IPS-11a (cell line): ENCODE data around the gene CACNA1B.

Source experiments
- H3K4me3 ChIP-seq: one replicate; pipeline ENCODE4 v1.5.1; 2013; ENCODE audit warnings: low read depth, low read length, control low read depth

Gene CACNA1B

GRCh38 chr9:138050472-138051330 lies 173.1 kb downstream of the CACNA1B start:
- H3K4me3 ChIP-seq = no peak overlapping the region

DNA sequence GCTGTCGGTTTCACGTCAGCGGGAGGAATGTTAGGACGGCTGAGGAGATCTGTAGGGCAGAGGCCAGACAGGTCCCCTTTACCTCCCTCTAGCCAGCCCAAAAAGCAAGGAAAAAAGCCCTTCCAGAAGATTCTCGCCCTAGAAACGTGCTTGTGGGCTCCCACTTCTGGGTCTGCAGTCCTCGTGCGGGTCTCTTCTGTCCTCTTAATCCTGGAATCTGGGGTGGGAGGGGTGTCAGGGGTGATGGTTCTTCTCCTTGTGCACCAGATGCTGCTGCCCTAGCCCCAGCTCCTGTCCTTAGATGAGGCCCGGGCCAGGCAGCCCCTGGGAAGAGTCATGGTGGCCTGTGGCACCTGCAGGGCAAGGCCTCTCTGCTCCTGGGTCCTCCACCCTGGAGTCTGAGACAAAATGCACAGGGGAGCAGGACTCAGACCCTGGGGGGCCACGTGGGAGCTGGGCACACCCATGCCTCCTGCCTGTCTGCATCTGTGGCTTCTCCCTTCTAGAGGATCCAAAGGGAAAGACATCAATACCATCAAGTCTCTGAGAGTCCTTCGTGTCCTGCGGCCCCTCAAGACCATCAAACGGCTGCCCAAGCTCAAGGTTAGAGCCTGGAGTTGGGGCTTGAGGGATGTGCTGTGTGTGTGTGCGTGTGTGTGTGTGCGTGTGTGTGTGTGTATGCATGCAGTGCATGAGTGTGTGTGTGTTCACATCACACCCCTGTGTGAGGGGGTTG lies 174.2 kb downstream of the CACNA1B start:
- H3K4me3 ChIP-seq = no peak overlapping the region

DNA sequence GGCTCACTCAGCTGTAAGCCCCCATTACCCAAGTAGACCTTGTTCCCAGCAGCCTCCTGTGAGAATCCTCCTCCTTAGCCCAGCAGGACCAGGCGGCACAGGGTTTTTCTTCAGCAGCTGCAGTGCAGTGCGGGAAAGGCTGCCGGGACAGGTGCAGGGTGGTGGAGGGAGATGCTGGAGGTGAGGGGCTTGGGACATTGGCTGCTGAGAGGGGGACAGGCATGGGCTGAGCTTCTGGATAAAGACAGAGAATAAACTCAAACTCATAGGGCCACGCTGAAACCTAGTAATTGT lies 174.7 kb downstream of the CACNA1B start:
- no peak overlapping the region for H3K4me3 ChIP-seq

DNA sequence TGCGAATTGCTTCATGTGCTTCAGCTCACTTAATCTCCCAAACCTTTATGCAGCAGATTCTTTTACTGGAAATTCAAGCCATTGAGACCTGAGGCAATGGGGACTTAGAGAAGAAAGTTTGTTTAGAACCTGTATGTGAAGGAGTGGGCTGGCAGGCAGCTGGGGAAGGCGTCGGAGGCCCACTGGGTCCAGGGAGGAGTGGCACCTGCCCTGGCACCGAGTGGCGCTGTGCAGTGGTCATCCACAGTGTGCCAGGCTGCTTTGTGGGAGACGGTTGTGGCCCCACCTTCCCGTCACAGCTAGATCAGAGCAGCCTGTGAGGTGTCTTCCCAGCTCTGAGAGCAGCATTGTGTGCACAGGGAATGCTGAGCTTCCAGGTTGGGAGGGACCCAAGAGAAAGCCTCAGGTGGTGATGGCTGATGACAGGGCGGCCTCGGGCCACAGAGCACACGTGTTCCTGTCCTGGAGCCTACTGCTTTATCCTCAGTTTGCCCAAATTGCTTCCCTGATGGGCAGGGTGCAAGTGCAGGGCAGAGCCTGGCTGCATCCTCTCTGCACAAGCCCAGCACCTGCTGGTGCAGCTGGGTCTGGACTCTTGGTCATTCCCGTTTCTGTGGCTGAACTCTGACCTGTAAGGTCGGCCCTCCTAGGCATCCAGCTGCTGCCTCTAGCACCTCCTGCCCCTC lies 175.2 kb downstream of the CACNA1B start:
- no peak overlapping the region for H3K4me3 ChIP-seq

DNA sequence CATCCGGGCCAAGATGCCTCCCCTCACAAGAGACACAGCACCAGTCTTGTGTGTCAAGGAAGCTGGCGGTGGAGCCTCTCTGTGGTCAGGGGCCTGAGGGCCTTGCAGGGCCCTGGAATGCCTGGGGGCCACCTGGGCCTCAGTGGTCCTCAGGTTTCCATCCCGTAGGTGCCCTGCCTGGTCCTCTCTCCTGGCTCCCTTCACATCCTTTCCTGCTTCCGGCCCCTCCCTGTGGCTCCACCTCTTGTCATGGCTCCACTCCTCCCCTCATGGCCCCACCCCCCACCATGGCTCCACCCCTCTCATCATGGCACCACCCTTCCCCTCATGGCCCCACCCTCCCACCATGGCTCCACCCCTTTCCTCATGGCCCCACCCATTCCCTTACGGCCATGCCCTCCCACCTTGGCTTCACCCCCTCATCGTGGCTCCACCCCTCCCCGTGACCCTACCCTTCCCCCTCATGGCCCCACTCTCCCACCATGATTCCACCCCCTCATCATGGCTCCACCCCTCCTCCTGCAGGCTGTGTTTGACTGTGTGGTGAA lies 175.8 kb downstream of the CACNA1B start:
- H3K4me3 ChIP-seq = no peak overlapping the region

- H3K4me3 ChIP-seq = no peak overlapping the region
These were observed 176.6 kb downstream of the CACNA1B start for GRCh38 chr9:138053996-138054752.

DNA sequence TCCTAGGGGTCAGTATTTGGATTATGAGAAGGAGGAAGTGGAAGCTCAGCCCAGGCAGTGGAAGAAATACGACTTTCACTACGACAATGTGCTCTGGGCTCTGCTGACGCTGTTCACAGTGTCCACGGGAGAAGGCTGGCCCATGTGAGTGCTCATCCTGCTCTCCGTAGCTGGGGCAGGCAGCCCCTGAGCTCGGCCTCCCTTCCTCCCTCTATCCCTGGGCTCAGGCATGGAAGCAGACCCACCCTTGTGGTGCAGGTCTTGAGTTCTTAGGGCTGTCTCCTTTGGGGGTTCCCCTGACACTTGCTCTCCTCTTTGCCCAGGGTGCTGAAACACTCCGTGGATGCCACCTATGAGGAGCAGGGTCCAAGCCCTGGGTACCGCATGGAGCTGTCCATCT lies 180.1 kb downstream of the CACNA1B start:
- no peak overlapping the region for H3K4me3 ChIP-seq

GRCh38 chr9:138058181-138058580 lies 180.6 kb downstream of the CACNA1B start:
- H3K4me3 ChIP-seq = no peak overlapping the region

DNA sequence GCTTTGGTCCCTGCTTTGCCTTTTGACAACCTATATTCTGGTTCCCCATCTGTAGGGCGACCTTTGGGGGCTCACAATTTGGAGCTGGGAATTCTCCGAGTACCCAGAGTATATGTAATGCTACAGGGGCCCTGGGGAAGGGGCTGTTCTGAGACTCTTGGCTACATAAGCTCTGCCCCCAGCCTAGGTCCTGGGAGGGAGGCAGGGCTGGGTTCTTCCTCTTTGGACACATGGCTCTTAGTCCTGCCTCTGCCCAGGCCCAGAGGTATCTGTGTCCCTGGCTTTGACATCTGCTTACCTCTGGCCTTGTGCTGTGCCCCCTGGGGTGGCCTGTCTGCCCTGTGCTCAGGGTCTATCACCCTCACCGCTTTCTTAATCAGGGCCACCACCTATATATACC lies 181.6 kb downstream of the CACNA1B start:
- H3K4me3 ChIP-seq = no peak overlapping the region

GRCh38 chr9:138060365-138060764 lies 182.8 kb downstream of the CACNA1B start:
- no peak overlapping the region for H3K4me3 ChIP-seq

GRCh38 chr9:138060881-138061280 lies 183.3 kb downstream of the CACNA1B start:
- no peak overlapping the region for H3K4me3 ChIP-seq

GRCh38 chr9:138061631-138062030 lies 184.0 kb downstream of the CACNA1B start:
- no peak overlapping the region for H3K4me3 ChIP-seq

DNA sequence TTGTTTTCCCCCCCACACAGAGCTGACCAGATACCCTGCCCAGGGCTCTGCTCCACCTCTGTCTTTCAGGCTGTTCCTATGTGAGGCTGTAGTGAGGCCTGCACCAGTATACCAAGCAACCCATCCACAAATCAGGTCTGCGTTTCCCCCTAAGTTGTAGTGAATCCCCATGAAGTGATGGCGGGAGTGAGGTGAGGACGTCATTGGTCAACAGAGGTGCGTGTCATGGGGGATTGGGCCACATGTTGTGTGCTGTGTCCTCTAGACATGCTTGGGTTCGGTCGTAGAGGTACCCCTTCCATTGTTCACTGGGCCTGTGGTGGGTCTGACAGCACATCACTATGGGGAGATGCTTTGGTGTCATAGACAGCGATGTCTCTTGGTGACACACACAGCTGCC lies 184.6 kb downstream of the CACNA1B start:
- no peak overlapping the region for H3K4me3 ChIP-seq

- H3K4me3 ChIP-seq = no peak overlapping the region
These were observed 185.5 kb downstream of the CACNA1B start for GRCh38 chr9:138063033-138063432.

DNA sequence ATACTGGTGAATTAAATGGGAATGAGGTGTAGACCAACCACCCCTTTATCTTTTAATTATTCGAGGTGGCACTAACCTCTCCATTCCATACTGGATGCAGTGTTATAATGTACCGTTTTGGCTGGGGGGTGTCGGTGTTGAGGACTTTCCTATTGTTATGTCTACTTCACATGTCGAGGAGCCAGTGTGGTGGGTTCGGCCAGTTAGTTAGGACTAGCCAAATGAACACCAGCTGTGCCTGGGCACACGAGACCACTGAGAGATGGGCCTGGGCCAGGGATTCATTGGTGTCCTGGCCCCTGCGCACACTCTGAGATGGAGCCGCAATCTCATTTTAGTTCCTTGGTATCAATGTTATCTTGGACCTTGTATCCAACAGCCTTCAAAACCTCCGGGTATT lies 186.2 kb downstream of the CACNA1B start:
- no peak overlapping the region for H3K4me3 ChIP-seq

- H3K4me3 ChIP-seq = no peak overlapping the region
These were observed 187.0 kb downstream of the CACNA1B start for GRCh38 chr9:138064547-138064946.

GRCh38 chr9:138065287-138065686 lies 187.7 kb downstream of the CACNA1B start:
- no peak overlapping the region for H3K4me3 ChIP-seq

- H3K4me3 ChIP-seq = no peak overlapping the region
These were observed 188.5 kb downstream of the CACNA1B start for GRCh38 chr9:138066049-138066448.

GRCh38 chr9:138067613-138068367 lies 190.2 kb downstream of the CACNA1B start:
- no peak overlapping the region for H3K4me3 ChIP-seq

- no peak overlapping the region for H3K4me3 ChIP-seq
These were observed 191.0 kb downstream of the CACNA1B start for GRCh38 chr9:138068601-138069035.
